Stimulated activated CD4-positive, alpha-beta T cell treated with anti-CD3 and anti-CD28 coated beads, Interleukin-15, amount 100 ng/mL, for 1 hour (primary cell): Measurements from ENCODE around the gene KRTDAP.
"Not testable (repeated sequence)": the region's sequence is repeated elsewhere in the genome, so short reads cannot be mapped to it uniquely, and the experiment has no call there.

Source experiments
- DNase-seq, 2 donors: peaks; one replicate each; pipeline ENCODE4 v3.0.0-alpha.2; 2020; ENCODE audit warnings: low read depth in 1 of 2, low spot score in 1 of 2

The KRTDAP gene

DNA sequence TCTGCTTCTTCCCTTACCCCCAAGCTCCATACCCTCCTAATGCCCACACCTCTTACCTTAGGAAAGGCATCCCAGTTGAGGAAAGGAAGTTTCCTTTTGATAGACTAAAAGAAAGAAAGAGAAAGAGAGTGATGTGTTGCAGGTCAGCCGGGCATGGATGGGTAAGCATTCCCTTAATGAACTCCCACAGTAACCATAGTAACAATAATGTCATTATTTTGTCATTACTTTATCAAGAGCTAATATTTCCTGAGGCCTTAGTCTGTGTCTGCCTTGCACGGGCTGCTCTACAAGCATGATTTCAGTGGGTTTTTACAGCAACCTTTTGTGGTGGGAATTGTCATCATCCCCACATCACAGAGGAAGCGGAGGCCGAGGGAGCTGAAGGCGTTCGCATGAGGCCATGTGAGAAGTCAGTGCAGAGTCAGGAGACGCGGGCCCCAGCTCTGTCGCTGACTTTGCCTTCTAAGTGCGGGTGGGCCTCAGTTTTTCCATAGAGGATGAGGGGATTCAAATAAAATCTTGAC, 2.5 kb downstream of the KRTDAP start:
- DNase-seq = no peak

DNA sequence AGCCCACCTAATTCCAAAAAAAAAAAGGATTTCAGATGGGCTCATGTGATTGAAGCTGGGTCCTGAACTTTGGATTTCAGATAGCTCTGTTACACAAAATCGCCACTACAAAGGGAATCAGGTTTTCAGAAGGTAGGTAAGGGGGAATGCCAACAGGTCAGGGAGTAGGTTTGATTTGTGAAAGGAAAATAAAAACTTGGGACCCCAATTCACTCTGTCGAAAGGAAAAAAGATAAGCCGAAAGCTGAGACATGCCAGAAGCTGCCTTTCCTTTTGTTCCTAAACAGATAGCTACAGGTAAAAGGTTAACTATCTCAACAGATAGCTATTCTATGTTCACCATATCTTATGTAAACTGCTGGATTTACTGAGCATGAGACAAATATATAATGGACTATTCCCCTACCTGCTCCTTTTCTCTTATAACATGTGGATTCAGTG, 4.0 kb downstream of the KRTDAP start:
- no peak for DNase-seq

DNA sequence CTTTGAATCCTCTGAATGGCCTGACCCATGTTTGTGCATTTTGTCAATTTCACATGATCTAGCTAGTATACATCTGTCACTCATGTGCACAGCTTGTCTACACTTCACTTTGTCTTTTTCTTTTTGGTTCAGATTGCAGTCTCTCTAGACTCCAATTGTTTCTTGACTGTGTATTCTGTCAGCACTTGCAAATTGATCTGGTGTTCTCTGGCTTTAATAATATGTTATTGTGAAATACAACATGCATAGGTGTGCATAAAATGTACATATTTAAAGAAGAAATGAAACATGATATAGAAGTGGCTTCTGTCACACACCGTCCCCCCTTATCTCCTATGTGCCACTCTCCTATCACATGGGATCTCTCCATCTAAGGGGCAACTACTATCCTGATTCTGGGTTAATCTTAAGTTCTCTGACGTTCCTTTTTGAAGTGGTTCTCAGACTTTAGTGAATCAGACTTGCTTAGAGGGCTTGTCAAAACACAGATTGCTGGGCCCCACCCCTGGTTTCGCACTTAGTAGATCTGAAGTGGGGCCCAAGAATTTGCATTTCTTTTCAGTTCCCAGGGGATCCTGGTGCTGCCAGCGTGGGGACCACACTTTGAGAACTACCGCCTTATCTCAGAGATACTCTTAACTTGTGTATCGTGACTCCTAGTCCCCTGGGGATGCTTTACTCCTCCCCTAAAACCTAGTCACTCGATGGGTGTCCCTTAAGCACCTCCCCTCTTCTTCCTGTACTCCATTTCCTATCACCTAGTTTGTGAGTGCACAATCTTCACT, 5.8 kb downstream of the KRTDAP start:
- DNase-seq = no peak

DNA sequence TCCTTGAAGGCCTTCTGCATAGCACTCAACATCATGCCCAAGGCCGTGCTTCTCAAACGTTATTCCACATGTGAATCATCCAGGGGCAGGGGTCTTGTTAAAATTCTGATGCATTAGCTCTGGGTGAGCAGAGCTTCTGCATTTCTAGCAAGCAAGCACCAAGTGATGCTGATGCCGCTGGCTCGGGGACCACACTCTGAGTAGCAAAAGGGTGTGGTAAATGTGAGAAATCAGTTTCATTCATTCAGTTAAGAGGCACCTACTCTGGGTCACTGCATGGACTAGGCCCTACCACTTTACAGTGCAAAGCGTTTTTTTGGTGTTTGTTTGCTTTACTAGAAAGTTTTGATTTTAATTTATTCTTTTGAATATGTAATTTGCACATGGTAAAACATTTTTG, 7.2 kb downstream of the KRTDAP start:
- DNase-seq = no peak

DNA sequence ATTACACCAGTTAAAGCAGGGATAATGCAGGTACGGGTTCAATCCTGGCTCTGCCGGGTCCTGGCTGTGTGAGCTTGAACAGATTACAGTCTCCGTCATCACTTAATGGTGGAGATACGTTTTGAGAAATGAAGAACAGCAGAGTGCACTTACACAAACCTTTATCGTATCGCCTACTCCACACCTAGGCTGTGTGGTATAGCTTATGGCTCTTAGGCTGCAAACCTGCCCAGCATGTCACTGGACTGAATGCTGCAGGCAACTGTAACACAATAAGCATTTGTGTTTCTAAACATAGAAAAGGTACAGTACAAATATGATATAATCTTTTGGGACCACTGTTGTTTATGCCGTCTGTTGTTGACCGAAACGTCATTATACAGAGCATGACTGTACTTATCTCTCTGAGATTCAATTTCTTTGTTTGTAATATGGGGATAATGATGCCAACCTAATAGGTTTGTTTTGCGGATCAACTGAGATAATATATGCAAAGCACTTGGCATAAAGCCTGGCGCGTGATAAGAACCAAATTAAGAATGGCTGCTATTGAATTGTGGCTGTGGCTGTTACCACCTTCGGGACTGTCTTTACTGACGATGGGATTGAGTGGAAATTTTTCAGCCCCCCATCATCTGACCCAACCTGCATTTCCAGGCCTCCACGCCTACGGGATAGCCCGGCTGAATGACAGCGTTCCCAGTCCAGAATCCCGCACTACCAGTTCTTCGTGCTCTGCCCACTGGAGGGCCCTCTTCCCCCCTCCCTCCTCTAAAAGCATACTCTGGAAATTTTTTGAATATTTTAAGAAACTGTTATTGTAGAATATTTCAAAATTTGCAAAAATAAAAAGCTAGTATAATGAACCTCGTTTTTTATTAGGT, 11.2 kb downstream of the KRTDAP start:
- DNase-seq = no peak

DNA sequence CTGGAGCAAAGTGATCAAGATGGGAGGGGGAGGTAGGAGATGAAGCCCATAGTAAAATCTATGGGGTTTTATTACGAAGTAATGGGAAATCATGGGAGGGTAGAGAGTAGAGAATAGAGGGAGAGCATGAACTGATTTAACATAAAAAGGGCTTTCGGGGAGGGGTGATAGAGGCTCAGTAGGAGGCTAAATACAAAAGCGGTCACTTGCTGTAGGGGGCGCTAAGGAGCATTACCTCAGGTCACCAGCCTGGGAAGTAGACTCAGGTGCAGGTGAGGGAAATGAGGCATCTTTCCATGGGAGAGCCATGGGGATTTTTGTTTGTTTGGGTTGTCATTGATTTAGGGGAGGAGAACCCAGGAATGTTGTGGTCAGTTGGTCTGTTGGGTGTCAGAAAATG, 14.1 kb downstream of the KRTDAP start:
- DNase-seq = no peak

DNA sequence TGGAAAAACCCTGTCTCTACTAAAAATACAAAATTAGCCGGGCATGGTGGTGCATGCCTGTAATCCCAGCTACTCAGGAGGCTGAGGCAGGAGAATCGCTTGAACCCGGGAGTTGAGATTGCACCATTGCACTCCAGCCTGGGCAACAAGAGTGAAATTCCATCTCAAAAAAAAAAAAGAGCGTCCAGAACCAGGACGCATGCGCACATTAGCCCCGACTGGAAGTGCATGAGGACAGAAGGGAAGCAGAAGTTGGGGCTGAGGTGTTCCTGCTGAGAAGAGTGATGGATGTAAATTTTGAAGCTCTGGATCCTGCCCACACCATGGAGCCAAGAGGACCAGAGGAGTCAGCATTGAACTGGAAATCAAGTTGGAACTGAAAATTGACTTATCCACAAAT, 15.7 kb downstream of the KRTDAP start:
- DNase-seq = not testable (repeated sequence)

DNA sequence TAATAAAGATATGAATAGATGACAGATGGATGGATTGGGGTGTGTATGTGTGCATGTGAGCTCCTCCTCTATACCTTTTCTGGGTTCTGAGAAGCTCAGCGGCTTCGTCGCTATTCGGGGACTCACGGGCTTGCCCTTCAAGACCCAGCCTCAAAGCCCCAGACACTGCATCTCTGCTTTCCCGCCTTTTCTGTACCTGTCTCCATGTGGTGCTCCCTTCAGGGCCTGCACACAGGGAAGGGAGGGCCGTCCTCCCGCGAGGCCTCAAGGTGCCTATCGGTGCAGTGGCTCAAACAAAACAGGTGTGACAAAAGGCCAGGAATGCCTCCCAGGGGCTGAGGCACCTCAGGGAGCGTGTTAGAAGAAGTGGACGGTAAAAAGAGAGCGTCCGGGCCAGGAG, 16.2 kb downstream of the KRTDAP start:
- DNase-seq = no peak

DNA sequence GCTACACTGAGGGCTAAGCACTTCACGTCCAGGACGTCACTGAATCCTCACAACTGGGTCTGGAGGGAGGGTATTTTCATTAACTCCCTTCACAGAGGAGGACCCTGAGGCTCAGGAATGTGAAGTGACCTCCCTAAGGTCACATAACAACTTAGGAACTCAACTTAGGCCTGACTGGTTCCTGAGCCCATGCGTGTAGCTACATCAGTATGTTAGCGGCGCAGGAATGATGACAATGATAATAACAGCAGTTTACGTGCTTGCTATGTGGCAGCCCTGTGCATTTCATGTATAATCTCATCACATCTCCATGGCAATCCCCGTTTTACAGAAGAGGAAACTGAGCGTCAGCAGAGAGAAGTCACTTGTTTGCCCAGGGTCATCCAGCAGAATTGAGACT, 18.3 kb downstream of the KRTDAP start:
- no peak for DNase-seq

DNA sequence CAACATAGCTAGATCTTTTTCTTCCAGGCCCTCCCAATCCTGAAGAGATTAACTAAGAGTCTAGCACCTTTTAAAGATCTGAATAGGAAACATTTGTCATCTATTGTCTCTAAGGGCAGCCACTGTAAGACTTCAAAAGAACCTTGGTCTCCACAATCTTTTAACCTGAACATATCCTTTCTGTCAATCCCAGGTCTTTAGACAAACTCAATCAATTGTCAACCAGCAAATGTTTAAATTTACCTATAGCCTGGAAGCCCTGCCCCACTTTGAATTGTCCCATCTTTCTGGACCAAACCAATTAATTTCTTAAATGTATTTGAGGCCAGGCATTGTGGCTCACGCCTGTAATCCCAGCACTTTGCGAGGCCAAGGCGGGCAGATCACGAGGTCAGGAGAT, 19.2 kb downstream of the KRTDAP start:
- not testable (repeated sequence) for DNase-seq

DNA sequence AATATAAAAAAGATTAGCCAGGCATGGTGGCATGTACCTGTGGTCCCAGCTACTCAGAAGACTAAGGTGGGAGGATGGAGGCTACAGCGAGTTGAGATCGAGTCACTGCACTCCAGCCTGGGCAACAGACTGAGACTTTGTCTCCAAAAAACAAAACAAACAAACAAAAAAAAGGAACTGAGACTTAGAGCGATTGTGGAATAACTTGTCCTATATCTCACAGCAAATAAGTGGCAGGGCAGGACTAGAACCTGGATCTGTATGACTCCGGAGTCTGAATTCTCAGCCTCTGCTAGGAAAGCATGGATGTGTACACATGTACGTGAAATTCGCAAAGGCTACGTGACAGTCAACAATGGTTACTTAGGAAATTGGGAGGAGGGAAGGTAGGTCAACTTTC, 20.1 kb downstream of the KRTDAP start:
- DNase-seq = no peak

DNA sequence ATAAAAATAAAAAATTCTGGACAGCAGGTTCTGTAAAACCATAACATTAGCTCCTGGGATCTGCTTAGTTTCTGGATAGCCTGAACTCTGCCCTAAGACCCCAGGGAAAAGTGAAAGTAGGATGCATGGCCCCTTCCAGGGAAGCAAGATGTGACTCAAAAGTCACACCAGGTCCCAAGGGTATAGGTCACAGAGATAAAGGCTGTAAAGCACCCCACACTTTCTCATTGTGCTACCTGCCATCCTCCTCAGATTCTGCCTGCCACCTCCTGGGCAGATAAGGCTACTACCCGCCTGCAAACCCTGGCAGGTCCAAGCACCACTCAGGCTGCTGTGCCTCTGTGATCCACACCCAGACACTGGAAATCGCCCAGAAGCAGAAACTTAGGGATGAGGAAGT, 21.6 kb downstream of the KRTDAP start:
- DNase-seq = peak; percentile 42 to 43

DNA sequence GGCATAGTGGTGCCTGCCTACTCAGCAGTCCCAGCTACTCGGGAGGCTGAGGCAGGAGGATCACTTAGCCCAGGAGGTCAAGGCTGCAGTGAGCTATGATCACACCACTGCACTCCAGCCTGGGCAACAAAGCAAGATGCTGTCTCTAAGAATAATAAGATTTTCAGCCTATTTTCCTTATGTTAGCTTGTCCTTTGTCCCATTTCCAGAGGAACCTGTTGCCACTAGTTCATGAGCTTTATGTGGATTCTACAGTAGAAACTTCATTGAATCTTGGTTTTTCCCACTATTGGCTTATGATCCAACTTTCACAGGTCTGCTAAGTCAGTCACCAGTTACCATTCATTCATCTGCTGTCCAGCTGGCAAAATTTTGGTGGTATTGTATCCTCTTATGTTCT, 24.0 kb downstream of the KRTDAP start:
- no peak for DNase-seq

DNA sequence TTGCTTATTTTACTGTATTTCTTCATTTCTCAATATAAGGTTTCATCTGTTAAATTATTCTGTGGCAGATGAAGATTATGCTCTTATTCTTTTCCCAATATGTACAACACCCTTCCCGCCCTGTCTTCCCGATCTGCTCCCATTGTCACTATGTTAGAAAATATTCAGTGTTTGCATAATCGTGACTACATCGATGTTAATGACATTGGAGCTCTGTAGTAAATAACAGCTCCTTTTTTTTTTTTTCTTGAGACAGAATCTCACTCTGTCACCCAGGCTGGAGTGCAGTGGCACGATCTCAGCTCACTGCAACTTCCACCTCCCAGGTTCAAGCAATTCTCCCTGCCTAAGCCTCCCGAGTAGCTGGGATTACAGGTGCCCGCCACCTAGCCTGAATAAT, 27.3 kb downstream of the KRTDAP start:
- not testable (repeated sequence) for DNase-seq

DNA sequence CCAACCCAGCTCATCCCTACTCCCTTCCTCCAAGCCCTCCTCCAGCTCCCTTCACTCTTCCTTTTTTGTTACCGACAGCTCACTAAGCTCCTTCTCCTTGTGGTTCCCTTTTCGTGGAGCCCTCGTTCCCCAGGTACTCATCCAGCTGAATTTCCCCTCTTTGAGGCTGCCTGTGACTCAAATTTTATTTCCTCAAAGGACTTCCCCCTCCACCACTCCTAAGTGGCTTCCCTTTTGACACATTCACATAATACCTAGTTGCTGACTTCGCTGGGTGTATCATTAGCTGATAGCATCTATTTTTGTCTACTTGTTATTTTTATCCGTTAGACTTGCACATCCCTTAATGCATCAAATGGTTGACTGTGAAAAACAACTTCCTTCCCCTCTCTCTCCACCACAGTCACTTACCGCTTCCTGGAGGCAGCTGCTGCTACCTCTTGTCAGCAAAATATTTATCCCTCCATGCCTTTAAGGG, 27.7 kb downstream of the KRTDAP start:
- peak in 1 of 2 donors; percentile 12 for DNase-seq

DNA sequence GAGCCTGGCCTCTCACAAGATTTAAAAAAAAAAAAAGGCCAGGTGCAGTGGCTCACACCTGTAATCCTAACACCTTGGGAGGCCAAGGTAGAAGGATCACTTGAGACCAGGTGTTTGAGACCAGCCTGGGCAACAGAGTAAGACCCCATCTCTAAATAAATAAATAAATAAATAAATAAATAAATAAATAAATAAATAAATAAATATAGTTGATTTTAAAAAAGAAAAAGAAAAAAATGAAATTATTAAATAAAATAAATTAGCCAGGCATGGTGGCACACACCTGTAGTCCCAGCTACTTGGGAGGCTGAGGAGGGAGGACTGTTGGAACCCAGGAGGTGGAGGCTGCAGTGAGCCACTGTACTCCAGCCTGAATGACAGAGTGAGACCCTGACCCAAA, 28.5 kb downstream of the KRTDAP start:
- DNase-seq = not testable (repeated sequence)

DNA sequence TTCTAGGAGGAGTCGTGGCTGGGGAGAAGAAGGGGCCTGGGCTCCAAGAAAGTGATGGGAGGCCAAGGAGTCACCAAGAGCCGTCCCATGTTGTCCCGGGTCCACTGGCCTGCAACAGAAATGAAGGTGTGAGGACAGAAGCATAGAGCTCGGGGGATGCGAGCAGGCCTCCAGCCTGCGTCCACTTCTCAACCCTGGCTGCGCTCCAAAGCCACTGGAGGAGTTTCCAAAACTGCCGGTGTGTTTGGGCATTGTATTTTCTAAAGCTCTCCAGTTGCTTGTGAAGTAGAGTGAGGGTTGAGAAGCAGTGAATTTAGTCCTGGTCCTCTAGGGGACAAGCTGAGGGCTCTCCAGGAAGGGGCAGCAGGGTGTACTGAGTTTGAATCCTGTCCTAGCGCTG, 29.2 kb downstream of the KRTDAP start:
- DNase-seq = no peak

DNA sequence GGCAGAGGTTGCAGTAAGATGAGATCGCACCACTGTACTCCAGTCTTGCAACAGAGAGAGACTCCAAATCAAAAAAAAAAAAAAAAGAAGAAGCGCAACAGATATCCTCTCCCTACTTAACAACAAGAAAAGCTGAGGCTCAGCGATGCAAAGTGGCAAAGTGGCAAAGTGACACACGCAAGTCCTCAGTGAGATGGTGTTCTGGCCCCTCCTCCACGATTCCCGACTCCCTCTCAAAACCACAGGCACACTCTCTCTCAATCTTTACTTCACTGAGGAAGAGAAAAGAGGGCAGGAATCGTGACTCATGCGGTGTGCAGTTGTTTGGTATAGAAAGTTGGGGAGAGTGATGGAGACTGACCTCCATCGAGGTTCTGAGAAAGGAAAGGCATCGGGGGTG, 29.7 kb downstream of the KRTDAP start:
- DNase-seq = no peak

DNA sequence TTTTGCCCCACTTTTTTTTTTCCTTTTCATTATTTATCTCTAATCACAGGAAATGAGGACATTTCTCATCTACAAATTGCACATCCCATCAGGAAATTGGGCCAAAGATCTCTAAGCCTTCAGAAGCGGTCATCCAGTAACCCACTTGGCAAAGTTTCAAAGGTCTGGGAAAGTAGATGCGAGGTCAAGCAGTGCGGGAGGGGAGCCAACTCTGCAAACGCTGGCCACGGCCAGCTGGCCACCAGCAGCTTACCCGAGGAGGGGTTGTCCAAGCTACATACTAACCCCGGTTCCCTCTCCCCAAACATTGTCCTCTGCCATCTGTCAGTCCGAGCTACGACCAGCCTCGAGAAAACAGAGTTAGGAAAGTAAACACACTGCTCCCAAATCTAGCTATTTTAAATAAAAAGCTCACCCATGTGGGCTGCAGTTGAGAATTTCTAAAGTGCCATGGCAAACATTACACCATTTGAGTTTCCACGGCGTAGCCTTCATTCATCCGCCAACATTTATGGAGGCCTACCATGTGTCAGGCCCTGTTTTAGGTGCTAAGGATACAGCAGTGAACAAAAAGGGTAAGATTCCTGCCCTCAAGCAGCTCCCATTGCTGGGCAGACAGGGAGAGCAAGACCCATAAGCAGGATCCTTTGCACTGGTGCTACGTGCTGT, 30.7 kb downstream of the KRTDAP start:
- DNase-seq = no peak

DNA sequence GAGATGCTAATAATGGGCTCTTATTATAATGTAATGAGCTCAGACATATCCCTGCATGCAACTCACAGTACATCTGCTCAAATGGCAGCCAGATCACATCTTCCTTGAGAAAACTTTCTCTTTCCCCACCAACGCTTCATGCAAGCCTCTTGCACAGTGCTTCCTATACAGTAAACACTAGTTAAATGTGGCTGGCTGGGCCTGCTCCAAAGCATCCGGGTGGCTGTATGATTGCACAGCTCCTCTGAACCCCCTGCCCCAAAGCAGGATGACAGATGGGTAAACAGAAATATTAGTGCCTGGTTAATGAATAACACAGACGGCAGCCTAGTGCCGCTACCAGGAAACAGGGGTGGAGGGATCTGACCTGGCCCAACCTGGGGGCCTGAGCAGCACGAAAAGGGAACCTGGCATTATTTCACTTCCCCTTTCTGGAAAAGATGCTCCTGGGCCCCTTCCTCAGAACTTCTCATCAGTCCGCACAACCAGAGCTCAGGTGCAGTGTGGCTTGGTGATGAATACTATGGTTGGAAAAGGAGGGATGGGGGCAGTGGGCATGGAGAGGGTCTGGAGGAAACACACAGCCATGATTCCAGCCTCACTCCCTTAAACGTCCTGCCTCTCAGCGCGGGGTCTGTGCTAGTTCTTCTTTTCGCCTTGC, 31.4 kb downstream of the KRTDAP start:
- no peak for DNase-seq

DNA sequence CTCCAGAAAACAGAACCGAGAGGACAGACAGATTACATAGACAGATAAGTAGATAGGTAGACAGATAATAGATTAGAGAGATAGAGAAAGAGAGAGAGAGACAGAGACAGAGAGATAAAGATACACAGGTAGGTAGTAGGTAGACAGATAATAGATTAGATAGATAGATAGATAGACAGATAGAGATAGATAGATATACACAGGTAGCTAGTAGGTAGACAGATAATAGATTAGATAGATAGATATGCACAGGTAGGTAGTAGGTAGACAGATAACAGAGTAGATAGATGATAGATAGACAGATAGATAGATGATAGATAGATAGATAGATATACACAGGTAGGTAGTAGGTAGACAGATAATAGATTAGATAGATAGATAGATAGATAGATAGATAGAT, 32.1 kb downstream of the KRTDAP start:
- no peak for DNase-seq
